Gastrocnemius medialis (tissue), 4 donors: ENCODE measurements around the gene PGA4.

Experiments
- CTCF ChIP-seq, 5 experiments: fragments of 450-650 bp in 3 of 5; fragments of 200-600 bp in 2 of 5; sonication (generic) in 2 of 5; IDR thresholded peaks in 4 of 5; conservative IDR thresholded peaks in 1 of 5; 1 replicate in 4 of 5; 2 replicates in 1 of 5; pipeline ENCODE4 v1.5.1; 2016 to 2019; ENCODE audit warnings: antibody characterized with exemption in 5 of 5, mild to moderate bottlenecking in 3 of 5, moderate library complexity in 3 of 5
- POLR2A ChIP-seq, 2 donors: fragments of 450-650 bp; IDR thresholded peaks; one replicate each; pipeline ENCODE4 v1.6.1; 2017; ENCODE audit warnings: antibody characterized with exemption in 2 of 2, mild to moderate bottlenecking in 2 of 2, moderate library complexity in 2 of 2

GRCh38 chr11:61198948-61199523 is 23.1 kb upstream of the PGA4 start:
- TF ChIP-seq CTCF (IDR thresholded peaks at IDR 0.05 in 4 of 5, conservative IDR thresholded peaks at IDR 0.05 in 1 of 5) (no peak), POLR2A (IDR thresholded peaks at IDR 0.05) (no peak)
